Uterus (tissue), 2 donors: ENCODE measurements around the gene PC.
A peak's percentile ranks its signal among the peaks of the same experiment; 100 is the strongest.

Experiments used
- POLR2A ChIP-seq, 2 donors: fragments of 450-650 bp; IDR thresholded peaks; one replicate each; pipeline ENCODE4 v1.6.1; 2016; ENCODE audit warnings: antibody characterized with exemption in 2 of 2, mild to moderate bottlenecking in 1 of 2, moderate library complexity in 1 of 2
- TF ChIP-seq, protein P1 (sequence below), 4 experiments: fragments of 200-600 bp in 2 of 4; fragments of 450-650 bp in 2 of 4; sonication (generic) in 2 of 4; IDR thresholded peaks; one replicate each; pipeline ENCODE4 v1.5.1; 2016 to 2019; ENCODE audit warnings: antibody characterized with exemption in 4 of 4, mild to moderate bottlenecking in 2 of 4, moderate library complexity in 1 of 4

DNA sequence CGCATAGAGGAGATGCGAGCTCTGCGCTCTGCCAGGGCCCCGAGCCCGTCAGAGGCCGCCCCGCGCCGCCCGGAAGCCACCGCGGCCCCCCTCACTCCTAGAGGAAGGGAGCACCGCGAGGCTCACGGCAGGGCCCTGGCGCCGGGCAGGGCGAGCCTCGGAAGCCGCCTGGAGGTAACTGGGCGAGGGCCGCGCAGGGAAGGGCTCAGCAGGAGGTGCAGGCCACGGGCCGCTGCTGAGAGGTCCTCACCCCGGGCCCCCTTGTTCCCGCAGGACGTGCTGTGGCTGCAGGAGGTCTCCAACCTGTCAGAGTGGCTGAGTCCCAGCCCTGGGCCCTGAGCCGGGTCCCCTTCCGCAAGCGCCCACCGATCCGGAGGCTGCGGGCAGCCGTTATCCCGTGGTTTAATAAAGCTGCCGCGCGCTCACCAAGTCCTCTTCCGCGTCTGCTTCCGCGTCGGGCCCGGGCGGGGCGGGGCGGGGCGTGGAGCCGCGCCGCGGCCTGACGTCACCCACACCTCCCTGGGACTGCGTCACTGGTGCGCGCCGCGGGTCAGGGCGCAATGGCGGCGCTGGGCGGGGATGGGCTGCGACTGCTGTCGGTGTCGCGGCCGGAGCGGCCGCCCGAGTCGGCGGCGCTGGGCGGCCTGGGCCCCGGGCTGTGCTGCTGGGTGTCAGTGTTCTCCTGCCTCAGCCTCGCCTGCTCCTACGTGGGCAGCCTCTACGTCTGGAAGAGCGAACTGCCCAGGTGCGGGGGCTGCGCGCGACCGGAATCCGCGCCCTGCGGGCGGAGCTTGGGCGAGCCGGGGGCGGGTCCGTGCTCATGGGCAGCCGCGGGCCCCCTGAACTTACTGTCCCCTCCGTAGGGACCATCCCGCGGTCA, 115.0 kb downstream of the PC start, which contains the start of gene RCE1:
- peak; percentile 81 to 97 for TF ChIP-seq POLR2A (IDR thresholded peaks at IDR 0.05)
- TF ChIP-seq, protein P1, sequence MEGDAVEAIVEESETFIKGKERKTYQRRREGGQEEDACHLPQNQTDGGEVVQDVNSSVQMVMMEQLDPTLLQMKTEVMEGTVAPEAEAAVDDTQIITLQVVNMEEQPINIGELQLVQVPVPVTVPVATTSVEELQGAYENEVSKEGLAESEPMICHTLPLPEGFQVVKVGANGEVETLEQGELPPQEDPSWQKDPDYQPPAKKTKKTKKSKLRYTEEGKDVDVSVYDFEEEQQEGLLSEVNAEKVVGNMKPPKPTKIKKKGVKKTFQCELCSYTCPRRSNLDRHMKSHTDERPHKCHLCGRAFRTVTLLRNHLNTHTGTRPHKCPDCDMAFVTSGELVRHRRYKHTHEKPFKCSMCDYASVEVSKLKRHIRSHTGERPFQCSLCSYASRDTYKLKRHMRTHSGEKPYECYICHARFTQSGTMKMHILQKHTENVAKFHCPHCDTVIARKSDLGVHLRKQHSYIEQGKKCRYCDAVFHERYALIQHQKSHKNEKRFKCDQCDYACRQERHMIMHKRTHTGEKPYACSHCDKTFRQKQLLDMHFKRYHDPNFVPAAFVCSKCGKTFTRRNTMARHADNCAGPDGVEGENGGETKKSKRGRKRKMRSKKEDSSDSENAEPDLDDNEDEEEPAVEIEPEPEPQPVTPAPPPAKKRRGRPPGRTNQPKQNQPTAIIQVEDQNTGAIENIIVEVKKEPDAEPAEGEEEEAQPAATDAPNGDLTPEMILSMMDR (IDR thresholded peaks at IDR 0.05), result no peak
